Lung microvascular endothelial cell (primary cell): ENCODE results near the gene MYT1. TPM values are rescaled to one million over a fixed set of nuclear protein-coding genes. Genes with fewer than 3 reads are reported as not detected.

Source experiments
- DNase-seq, 2 donors: peaks; one replicate each; pipeline versions ENCODE4 v3.0.0 to v3.0.0-alpha.2; 2010; ENCODE audit warnings: low read depth in 2 of 2
- total RNA-seq: library from RNA; depleted of rRNA; stranded (reverse); fragments of >200 nt; gene quantifications from 2 replicates; pipeline ENCODE4 v1.2.1, GENCODE V29; 2014

The MYT1 gene
- total RNA-seq, 1 donor from 2014 or later: under 0.01 TPM

- DNase-seq: peak in 1 of 2 donors; percentile 20
These were observed 48.5 kb downstream of the MYT1 start for GRCh38 chr20:64212755-64213154.

DNA sequence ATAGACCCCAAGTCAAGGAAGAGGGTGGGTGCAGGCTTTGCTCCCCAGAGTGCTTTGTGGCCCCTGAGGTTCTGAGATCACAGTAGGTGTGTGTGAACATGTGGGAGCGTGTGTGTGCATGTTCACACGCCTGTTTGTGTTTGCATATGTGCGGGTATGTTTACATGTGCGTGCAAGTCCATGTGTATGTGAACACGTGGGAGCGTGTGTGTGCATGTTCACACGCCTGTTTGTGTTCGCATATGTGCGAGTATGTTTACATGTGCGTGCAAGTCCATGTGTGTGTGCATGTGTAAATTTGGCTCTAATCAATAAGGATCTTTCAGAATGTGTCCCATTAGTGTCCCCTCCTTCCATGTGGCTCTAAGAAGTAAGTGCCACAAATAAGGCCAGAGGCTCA lies 49.9 kb downstream of the MYT1 start:
- no peak for DNase-seq

GRCh38 chr20:64214952-64215351 lies 50.7 kb downstream of the MYT1 start:
- no peak for DNase-seq

- DNase-seq: peak in 1 of 2 donors; percentile 44
These were observed 51.8 kb downstream of the MYT1 start for GRCh38 chr20:64216036-64216435.

- no peak for DNase-seq
These were observed 52.7 kb downstream of the MYT1 start for GRCh38 chr20:64216910-64217309.

DNA sequence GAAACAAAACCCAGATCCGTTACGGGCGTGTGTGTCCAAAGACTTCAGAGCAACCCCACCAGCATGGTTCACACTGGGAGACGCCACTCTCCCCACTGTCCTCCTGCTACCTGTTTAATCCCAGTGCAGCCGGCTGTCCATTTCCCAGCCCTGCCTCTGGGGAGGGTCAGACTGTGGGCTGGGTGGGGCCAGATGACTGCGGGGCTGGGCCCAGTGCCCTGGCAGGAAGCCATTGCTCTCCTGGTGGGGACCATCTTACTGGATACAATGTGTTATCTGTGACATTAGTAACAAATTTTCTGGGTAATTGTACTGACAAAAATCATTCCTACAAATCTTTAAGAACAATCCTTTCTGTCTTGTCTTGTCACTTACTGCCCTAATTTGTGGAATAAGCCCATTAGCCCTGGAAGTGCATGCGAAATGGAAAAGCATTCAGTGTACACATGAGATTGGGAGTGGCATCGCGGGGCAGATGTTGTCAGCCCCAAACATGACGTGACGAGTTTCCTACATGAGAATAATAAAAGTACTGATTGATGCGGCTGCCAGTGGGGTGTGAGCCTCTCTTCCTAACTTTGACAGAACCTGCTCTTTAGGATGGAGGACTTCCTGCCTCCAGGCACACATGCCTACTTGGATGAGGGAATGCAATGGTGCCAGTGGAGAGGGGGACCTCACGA lies 53.4 kb downstream of the MYT1 start:
- peak in 1 of 2 donors; percentile 22 for DNase-seq

DNA sequence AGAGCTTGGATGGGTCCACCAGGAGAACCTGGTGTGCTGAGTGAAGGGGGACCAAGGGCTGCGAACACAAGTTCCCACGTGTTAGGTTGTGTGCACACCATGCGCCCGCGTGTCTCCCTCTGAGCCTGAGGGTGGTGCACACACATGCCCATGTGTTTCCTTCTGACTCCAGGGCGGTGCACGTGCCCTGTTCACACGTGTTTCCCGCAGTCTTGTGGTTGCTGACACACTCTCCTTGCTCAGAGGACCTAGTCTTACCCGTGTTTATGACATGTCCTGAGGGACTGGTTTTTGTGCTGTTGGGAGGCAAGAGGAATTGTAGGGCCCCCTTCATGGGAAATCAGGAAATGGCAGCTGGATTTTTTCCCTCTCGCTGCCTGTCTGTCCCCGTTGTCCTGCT lies 55.0 kb downstream of the MYT1 start:
- DNase-seq: peak in 1 of 2 donors; percentile 10

DNA sequence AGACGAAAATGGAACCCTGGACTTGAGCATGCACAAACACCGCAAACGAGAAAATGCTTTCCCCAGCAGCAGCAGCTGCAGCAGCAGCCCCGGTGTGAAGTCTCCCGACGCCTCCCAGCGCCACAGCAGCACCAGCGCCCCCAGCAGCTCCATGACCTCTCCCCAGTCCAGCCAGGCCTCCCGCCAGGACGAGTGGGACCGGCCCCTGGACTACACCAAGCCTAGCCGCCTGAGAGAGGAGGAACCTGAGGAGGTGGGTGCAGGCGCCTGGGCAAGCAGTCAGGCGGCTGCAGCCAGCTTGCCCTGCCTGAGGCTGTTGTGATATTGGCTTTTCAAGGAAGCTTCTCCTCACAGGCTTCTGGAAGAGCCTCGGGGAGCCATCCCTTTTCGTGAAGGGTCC lies 55.5 kb downstream of the MYT1 start:
- DNase-seq: no peak

- DNase-seq: no peak
These were observed 56.2 kb downstream of the MYT1 start for GRCh38 chr20:64220420-64220819.

DNA sequence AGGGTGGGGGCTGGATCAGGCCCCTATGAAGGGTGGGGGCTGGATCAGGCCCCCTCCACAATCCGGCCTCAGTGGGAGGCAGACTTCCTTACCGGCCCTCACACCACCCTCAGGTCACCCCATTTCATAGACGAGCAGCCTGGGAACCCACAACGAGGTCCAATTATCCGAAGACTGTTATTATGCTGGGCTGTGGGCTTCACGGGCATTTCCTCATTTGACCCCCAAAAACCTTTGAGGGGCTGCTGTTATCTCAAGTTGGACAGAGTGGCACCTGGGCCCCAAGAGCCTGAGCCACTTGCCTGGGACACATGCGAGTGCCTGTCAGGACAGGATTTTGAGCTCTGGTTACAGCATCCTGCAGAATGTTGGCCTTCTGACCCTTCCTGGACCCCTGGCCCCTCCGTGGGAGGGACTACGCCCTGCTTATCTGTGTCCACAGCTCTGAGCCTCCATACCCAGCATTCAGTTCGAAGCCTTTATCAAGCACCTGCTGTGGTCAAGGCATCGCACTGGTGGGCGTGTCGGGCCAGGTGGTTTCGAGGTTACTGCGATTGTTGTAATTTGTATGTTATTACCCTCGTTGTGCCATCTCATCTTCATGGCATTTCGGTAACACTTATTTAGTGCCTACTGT lies 56.8 kb downstream of the MYT1 start:
- DNase-seq: no peak

- DNase-seq: peak in 1 of 2 donors; percentile 55
These were observed 58.1 kb downstream of the MYT1 start for GRCh38 chr20:64222291-64222735.

GRCh38 chr20:64222851-64223525 lies 58.7 kb downstream of the MYT1 start:
- DNase-seq: no peak

DNA sequence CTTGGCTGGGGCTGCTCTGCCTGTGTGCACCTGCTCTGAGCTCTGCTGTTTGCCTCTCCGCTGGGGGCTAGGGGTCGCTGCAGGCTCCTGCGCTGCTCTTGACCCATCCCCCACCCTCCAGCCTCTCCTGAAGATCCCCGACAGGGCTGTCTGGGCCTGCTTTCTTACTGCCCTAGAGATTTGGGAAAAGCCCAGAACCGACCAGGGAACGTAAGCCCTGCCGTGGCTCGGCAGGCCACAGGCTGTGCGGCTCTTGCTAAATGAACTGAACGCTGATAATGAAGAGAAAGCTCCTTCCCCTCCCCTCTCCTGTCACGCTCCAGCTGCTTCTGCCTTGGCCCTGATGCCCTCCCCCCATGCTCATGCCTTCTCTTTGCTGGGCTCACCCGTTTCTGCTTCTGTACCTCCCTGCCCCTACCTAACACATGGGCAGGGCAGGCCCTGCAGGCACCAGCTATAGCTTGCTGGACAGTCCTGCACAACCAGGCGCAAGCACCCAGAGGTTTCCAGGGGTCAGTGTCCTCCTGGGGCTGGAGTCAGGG lies 59.3 kb downstream of the MYT1 start:
- DNase-seq: peak in 1 of 2 donors; percentile 41

GRCh38 chr20:64224351-64225170 lies 60.3 kb downstream of the MYT1 start:
- peak in 1 of 2 donors; percentile 86 for DNase-seq

GRCh38 chr20:64225171-64225595 lies 60.9 kb downstream of the MYT1 start:
- no peak for DNase-seq

DNA sequence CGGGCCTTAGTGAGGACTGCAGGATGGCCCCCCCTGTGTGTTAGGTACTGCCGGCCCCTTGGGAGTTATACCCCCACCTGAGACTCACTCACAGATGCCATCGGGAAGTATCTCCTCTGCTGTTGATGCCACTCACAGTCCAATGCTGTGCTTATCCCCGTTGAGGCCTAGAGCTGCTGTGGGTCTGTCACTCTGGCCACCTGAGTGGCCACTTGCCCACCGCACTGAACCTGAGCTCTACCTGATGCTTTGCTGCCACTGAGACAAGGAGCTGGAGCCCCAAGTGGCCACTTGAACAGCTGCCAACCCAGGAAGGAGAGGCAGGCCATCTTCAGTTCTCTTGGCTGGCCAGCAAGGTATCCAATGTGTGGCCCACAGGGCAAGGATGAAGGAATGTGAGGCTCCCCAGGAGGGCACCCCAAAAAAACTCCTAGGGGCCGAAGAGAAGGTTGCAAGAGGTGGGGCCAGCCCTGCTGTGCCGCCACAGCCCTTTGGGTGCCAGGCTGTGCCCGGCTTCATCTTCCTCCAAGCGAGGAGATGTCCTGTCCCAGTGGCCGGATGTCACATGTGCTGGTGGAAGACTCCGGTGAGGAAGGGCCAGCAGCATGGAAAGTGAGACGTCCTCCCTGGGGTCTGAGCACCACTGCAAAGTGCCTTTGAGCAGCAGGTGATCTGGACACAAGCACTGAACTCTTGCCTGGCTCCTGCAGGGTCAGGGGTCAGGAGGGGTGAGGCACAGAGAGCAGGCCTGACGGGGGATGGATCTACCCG lies 61.8 kb downstream of the MYT1 start:
- DNase-seq: no peak

DNA sequence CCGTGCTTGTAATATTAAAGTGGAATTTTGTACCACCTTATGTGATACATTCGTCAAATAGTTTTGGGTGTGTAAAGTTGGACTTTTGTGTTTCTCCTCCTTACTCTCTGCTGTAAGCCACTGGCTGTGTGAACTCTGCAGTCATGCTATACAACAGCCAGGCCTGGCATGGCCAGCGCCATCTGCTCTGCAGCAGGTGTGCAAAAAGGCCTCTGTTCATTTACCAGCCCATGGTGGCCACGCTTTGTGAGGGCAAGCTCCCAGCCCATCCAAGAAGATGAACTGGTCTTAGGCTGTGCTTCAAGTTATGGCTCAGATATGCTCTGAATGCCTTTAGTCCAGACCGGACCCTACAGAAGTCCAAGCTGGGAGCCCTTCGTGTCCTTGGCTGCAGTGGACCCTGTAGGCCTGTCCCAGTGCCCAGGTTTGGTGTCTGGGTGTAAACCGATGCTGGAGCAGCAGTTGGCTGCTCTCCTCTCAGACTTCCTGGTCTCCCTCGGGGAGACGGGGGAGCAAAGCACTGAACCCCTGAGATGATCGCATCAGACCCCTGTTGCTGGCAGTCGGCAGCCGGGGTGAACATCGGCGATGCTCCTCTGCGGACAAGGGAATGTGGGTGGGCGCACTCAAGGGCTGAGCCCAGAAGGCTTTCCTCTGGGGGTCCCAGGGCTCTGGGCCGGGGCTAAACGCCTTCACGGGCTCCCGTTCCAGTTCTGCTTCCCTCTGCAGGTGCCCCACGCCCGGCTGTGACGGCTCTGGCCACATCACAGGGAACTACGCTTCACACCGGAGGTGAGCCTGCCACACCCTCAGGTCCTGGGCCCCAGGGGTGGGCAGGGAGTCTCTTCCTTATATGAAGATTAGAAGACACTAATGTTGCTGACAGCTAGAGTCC lies 62.7 kb downstream of the MYT1 start:
- no peak for DNase-seq

- no peak for DNase-seq
These were observed 63.9 kb downstream of the MYT1 start for GRCh38 chr20:64228086-64228653.
